IPS-18a (cell line): ENCODE results near the gene TBC1D1.

Experiments
- H3K27ac ChIP-seq: one replicate; pipeline ENCODE4 v1.5.1; 2013; ENCODE audit warnings: low read length
- H3K27me3 ChIP-seq: one replicate; pipeline ENCODE4 v1.6.1; 2013; ENCODE audit warnings: mild to moderate bottlenecking, low read length; ENCODE audit not compliant: control insufficient read depth, insufficient read depth
- H3K36me3 ChIP-seq: one replicate; pipeline ENCODE4 v1.6.1; 2013; ENCODE audit warnings: low read depth, low read length; ENCODE audit not compliant: control insufficient read depth
- H3K4me1 ChIP-seq: one replicate; pipeline ENCODE4 v1.6.1; 2013; ENCODE audit warnings: low read depth, low read length; ENCODE audit not compliant: control insufficient read depth
- H3K4me3 ChIP-seq: one replicate; pipeline ENCODE4 v1.5.1; 2013; ENCODE audit warnings: low read length
- H3K9ac ChIP-seq: one replicate; pipeline ENCODE4 v1.6.1; 2013; ENCODE audit warnings: mild to moderate bottlenecking, low read length, moderate library complexity
- H3K9me3 ChIP-seq: one replicate; pipeline ENCODE4 v1.6.1; 2013; ENCODE audit warnings: low read depth, low read length; ENCODE audit not compliant: control insufficient read depth

The TBC1D1 gene, protein sequence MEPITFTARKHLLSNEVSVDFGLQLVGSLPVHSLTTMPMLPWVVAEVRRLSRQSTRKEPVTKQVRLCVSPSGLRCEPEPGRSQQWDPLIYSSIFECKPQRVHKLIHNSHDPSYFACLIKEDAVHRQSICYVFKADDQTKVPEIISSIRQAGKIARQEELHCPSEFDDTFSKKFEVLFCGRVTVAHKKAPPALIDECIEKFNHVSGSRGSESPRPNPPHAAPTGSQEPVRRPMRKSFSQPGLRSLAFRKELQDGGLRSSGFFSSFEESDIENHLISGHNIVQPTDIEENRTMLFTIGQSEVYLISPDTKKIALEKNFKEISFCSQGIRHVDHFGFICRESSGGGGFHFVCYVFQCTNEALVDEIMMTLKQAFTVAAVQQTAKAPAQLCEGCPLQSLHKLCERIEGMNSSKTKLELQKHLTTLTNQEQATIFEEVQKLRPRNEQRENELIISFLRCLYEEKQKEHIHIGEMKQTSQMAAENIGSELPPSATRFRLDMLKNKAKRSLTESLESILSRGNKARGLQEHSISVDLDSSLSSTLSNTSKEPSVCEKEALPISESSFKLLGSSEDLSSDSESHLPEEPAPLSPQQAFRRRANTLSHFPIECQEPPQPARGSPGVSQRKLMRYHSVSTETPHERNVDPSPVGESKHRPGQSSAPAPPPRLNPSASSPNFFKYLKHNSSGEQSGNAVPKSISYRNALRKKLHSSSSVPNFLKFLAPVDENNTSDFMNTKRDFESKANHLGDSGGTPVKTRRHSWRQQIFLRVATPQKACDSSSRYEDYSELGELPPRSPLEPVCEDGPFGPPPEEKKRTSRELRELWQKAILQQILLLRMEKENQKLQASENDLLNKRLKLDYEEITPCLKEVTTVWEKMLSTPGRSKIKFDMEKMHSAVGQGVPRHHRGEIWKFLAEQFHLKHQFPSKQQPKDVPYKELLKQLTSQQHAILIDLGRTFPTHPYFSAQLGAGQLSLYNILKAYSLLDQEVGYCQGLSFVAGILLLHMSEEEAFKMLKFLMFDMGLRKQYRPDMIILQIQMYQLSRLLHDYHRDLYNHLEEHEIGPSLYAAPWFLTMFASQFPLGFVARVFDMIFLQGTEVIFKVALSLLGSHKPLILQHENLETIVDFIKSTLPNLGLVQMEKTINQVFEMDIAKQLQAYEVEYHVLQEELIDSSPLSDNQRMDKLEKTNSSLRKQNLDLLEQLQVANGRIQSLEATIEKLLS (N-terminal part only)

DNA sequence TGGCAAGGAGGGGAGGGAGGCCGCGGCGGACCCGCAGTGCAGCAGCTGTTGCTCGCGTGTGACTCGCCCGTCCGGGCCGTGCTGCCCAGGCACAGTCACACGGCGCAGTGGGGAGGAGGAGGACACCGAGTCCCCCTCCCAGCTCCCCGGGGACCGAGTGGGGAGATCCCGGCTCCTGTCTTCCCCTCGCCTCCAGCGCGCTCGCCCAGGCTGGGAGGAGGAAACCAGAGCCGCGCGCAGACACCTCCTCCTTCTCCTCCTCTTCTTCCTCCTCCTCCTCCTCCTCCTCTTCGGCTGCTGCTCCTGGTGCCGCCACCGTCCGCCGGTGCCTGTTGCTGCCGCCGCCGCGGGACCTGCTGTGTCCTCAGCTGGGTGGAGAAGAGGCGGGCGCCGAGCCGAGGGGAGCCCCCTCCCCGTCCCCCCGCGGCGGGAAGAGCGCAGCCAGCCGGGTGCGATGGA lies at the start of gene TBC1D1:
Gene TBC1D1, plus strand, starts transcription at position 284 of the 459 bp plus-strand sequence. CDS start 11,012 bp downstream, outside the sequence.
- H3K27ac ChIP-seq, result no peak within 1 kb of the TSS
- H3K27me3 ChIP-seq, result peaks cover 65% of the 10 kb centered on the region
- no peaks in the 10 kb centered on the region for H3K4me1 ChIP-seq

DNA sequence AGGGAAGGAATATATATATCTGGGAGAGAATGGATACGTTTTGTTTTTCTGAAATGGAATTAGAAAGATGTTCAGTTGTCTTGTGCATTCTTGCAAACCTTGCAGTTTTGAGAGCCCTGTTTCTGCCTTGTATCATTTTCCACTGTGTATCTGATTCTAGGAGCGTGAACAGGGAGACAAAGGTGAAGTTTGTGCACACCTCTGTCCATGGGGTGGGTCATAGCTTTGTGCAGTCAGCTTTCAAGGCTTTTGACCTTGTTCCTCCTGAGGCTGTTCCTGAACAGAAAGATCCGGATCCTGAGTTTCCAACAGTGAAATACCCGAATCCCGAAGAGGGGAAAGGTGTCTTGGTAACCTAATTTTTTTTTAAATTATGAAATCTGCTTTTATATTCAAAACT lies 46.7 kb upstream of the TBC1D1 start:
- H3K27ac ChIP-seq, result no peak overlapping the region
- peaks cover 33% of the 10 kb centered on the region for H3K36me3 ChIP-seq
- no peaks in the 10 kb centered on the region for H3K4me1 ChIP-seq

More for the DNA sequence above, at the start of gene TBC1D1:
- Histone ChIP-seq H3K9ac (no peak within 1 kb of the TSS), H3K4me3 (peak within 1 kb of the TSS; percentile 66), H3K9me3 (no peaks in the 10 kb centered on the region), H3K36me3 (no peaks in the 10 kb centered on the region)

DNA sequence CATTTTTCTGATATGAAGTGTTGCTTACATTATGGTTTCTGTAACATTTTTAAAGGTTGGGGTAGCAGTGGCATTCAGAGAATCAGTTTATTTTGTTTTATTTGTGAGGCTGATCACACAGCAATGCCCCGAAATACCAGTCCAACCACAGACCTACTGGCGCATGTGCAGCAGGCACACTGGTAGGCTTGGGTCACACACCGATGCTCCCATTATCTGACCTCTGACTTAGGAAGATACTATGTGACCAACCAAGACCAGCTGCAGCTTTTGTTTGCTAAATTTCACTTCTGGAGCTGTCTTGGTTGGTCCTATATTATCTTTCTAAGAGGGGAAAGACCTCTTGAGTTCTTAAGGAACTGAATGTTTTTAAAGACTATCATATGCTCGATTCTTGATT lies 45.7 kb upstream of the TBC1D1 start:
- H3K9ac ChIP-seq, result no peak overlapping the region
- H3K4me3 ChIP-seq, result no peak overlapping the region
- no peaks in the 10 kb centered on the region for H3K4me1 ChIP-seq
- no peak overlapping the region for H3K27ac ChIP-seq
- H3K36me3 ChIP-seq, result peaks cover 29% of the 10 kb centered on the region
- no peaks in the 10 kb centered on the region for H3K9me3 ChIP-seq
- no peaks in the 10 kb centered on the region for H3K27me3 ChIP-seq

More for the DNA sequence above, 46.7 kb upstream of the TBC1D1 start:
- Histone ChIP-seq H3K9ac (no peak overlapping the region), H3K27me3 (no peaks in the 10 kb centered on the region), H3K9me3 (no peaks in the 10 kb centered on the region), H3K4me3 (no peak overlapping the region)

DNA sequence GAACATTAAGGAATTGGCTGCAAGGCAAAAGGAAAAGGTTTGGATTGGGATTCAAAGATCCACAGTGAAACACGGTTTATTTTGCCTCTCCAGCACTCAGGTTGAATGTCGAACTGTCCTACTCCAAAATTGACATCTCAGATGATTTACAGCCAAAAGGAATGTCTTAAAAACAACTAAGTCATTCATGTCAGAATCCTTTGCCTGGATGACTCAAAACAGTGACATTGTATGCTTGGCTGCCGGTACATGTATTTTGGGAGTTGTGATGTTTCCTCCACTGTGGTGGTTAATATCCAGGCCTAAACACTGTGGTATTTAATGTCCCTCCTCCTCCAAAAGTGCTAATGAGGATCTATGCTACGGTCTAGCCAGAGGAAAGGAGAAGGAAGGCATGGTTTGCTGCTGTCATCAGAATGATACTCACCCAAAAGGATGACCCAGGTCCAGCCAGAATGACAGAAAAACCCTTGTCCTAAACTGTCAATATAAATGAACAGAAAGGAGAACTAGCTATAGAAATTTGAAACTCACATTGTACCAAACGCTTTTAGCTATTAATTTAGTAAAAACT lies 43.5 kb upstream of the TBC1D1 start:
- Histone ChIP-seq H3K4me1 (no peaks in the 10 kb centered on the region), H3K4me3 (no peak overlapping the region), H3K9ac (no peak overlapping the region), H3K9me3 (no peaks in the 10 kb centered on the region), H3K27me3 (no peaks in the 10 kb centered on the region), H3K36me3 (peaks cover 26% of the 10 kb centered on the region), H3K27ac (no peak overlapping the region)

DNA sequence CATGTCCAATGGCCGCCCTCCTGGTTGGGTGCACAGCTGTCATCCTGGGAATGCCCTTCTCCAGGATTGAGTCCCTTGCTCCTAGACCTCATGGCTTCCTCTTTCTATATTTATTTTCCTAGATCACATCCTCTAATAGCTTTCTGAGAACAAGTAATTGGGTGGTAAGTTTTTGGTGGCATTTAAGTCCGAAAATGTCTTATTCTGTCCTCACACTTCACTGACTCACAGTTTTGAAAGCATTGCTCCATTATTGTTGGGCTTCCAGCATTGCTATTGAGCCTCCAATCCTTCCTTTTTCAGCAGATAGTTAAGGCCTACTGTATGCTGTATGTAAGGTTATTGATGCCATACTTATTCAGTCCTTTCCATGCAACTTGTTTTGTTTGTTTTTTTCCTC lies 38.5 kb upstream of the TBC1D1 start:
- peaks cover 15% of the 10 kb centered on the region for H3K36me3 ChIP-seq
- no peaks in the 10 kb centered on the region for H3K9me3 ChIP-seq
- no peak overlapping the region for H3K9ac ChIP-seq
- no peak overlapping the region for H3K4me3 ChIP-seq
- no peak overlapping the region for H3K27ac ChIP-seq
- H3K4me1 ChIP-seq, result no peaks in the 10 kb centered on the region
- H3K27me3 ChIP-seq, result no peaks in the 10 kb centered on the region

DNA sequence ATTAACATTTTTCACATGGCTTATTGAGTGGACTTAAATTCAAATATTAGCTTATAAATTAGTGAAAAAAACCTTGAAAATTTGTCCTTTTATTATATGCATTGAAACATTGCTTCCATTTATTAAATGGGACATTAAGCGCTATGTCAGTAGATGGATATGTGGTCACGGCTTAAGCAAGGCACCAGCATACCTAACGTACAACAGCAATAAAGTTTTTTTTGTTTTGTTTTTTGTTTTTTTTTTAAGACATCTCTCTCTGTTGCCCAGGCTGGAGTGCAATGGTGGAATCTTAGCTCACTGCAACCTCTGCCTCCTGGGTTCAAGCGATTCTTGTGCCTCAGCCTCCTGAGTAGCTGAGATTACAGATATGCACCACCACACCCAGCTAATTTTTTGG lies 32.8 kb upstream of the TBC1D1 start:
- Histone ChIP-seq H3K27ac (no peak overlapping the region), H3K4me3 (no peak overlapping the region), H3K9me3 (no peaks in the 10 kb centered on the region), H3K27me3 (no peaks in the 10 kb centered on the region), H3K36me3 (peaks cover 9% of the 10 kb centered on the region), H3K4me1 (no peaks in the 10 kb centered on the region), H3K9ac (no peak overlapping the region)

DNA sequence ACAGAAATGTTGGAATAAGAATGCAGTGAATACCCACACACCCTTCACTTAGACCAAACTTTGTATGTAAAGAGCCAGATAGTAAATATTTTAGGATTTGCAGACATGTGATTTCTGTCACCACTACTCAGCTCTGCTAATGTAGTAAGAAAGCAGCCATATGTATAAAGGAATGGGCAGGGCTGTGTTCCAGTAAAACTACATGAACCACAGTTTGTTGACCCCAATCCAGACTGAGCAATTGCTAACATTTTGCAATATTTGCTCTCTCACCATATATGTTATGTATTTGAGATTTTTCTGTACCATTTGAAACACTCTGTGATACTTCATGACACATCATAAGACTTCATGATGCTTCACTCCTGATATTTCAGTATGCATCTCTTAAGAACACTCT lies 32.0 kb upstream of the TBC1D1 start:
- Histone ChIP-seq H3K4me3 (no peak overlapping the region), H3K9ac (no peak overlapping the region), H3K9me3 (no peaks in the 10 kb centered on the region), H3K27me3 (no peaks in the 10 kb centered on the region), H3K36me3 (peaks cover 9% of the 10 kb centered on the region), H3K4me1 (no peaks in the 10 kb centered on the region), H3K27ac (no peak overlapping the region)

DNA sequence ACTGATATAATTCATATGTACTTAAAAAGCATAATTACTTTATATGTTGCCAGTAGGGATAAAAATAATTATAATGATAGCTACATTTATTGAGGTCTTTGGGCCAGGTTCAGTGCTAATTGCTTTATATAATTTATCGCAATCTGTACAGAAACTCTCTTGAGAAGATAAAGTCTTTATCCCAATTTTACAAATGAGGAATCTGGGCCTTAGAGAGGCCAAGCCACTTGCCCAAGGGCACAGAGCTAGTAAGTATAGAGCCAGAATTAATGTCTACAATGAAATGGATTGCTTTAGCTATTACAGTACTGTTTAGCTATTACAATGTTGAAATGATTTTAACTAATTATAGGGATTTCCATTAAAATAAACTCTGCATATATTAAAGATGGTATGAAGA lies 30.6 kb upstream of the TBC1D1 start:
- no peak overlapping the region for H3K4me3 ChIP-seq
- H3K36me3 ChIP-seq, result peaks cover 9% of the 10 kb centered on the region
- no peak overlapping the region for H3K27ac ChIP-seq
- no peaks in the 10 kb centered on the region for H3K4me1 ChIP-seq
- H3K27me3 ChIP-seq, result no peaks in the 10 kb centered on the region
- H3K9me3 ChIP-seq, result no peaks in the 10 kb centered on the region
- no peak overlapping the region for H3K9ac ChIP-seq

DNA sequence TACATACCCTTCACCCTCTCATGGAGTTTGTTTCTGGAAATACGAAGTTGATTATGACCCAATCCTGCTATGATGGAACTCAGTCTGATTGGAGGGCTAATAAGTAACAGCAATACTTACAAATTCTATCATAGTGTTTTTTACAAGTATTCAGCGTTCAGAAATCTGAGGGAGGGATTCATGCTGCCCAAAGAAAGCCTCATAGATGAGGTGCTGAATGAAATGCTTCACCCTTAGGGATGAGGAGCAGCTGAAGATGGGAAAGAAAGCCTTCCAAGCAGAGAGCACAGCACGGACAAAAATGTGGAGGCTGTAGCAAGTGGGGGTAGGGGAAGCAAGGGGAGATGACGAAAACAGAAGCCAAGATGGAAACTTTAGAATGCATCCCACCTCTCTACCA lies 27.9 kb upstream of the TBC1D1 start:
- no peaks in the 10 kb centered on the region for H3K9me3 ChIP-seq
- H3K27ac ChIP-seq, result no peak overlapping the region
- no peak overlapping the region for H3K9ac ChIP-seq
- no peak overlapping the region for H3K4me3 ChIP-seq
- H3K27me3 ChIP-seq, result no peaks in the 10 kb centered on the region
- no peaks in the 10 kb centered on the region for H3K4me1 ChIP-seq
- peaks cover 6% of the 10 kb centered on the region for H3K36me3 ChIP-seq

DNA sequence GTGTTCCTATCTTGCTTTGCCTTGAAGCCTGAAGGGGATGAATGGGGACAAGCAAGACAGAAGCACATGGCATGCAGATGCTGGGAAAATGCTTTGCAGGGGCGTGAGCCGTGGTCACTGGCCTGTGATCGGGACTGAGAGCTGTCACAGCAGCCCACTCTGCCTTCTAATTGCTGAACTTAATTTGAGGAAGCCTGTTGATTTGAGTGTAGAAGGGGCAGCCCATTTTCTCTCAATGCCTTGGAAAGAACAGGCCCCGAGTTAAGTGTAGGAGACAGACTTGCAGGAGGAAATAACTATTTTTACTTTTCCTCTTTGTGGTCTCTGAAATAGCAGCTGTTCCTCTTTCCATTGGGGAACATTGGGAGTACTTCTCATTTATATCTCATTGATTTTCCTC lies 26.1 kb upstream of the TBC1D1 start:
- H3K4me1 ChIP-seq, result no peaks in the 10 kb centered on the region
- peaks cover 6% of the 10 kb centered on the region for H3K36me3 ChIP-seq
- no peaks in the 10 kb centered on the region for H3K27me3 ChIP-seq
- H3K9ac ChIP-seq, result no peak overlapping the region
- H3K27ac ChIP-seq, result no peak overlapping the region
- H3K4me3 ChIP-seq, result no peak overlapping the region
- no peaks in the 10 kb centered on the region for H3K9me3 ChIP-seq

DNA sequence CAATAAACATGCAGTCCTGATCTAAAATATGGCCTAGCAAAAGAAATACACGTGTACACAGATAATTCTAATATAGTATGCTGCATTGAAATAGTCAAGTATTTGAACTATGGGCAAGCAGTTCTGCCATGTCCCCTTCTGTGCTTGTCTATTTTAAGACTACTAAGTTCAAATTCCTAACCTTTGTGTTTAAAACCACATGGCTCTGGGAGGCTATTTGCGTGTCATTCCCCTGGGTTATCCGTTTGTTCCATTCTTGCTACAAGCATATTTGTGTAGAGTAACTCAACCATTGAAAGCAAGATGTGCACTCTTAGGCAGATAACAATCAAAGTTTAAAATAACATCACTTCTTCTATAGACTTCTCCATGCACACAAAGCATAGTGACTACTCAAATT lies 25.4 kb upstream of the TBC1D1 start:
- no peaks in the 10 kb centered on the region for H3K27me3 ChIP-seq
- no peaks in the 10 kb centered on the region for H3K4me1 ChIP-seq
- no peak overlapping the region for H3K27ac ChIP-seq
- H3K36me3 ChIP-seq, result peaks cover 6% of the 10 kb centered on the region
- no peak overlapping the region for H3K4me3 ChIP-seq
- H3K9me3 ChIP-seq, result no peaks in the 10 kb centered on the region
- no peak overlapping the region for H3K9ac ChIP-seq
